NCI-H146 (cell line): ENCODE results near the gene ZNF467.

Experiments
- DNase-seq: peaks from one replicate; lab custom pipeline; 2025; lab: John Stamatoyannopoulos, UW

ZNF467 gene

GRCh38 chr7:149773446-149774236 is at the start of gene ZNF467:
TSS of gene ZNF467 (minus strand) at chr7:149773588. CDS start at chr7:149771032, 2,556 bp downstream.
- DNase-seq, result peak; percentile 31

GRCh38 chr7:149822353-149822943 is 49.1 kb upstream of the ZNF467 start:
- no peak for DNase-seq

- DNase-seq, result no peak
These were observed 48.1 kb upstream of the ZNF467 start for GRCh38 chr7:149821191-149822148.

- no peak for DNase-seq
These were observed 47.3 kb upstream of the ZNF467 start for GRCh38 chr7:149820622-149821190.

GRCh38 chr7:149819961-149820340 is 46.6 kb upstream of the ZNF467 start:
- DNase-seq, result no peak

- no peak for DNase-seq
These were observed 46.0 kb upstream of the ZNF467 start for GRCh38 chr7:149819141-149819960.

- no peak for DNase-seq
These were observed 45.1 kb upstream of the ZNF467 start for GRCh38 chr7:149818536-149818840.

- no peak for DNase-seq
These were observed 44.6 kb upstream of the ZNF467 start for GRCh38 chr7:149817836-149818535.

- DNase-seq, result no peak
These were observed 43.9 kb upstream of the ZNF467 start for GRCh38 chr7:149817301-149817771.

- no peak for DNase-seq
These were observed 43.4 kb upstream of the ZNF467 start for GRCh38 chr7:149816794-149817193.

- no peak for DNase-seq
These were observed 42.9 kb upstream of the ZNF467 start for GRCh38 chr7:149816267-149816751.

GRCh38 chr7:149815661-149816266 is 42.4 kb upstream of the ZNF467 start:
- DNase-seq, result no peak

- no peak for DNase-seq
These were observed 41.7 kb upstream of the ZNF467 start for GRCh38 chr7:149815121-149815520.

- DNase-seq, result no peak
These were observed 41.1 kb upstream of the ZNF467 start for GRCh38 chr7:149814494-149814893.

GRCh38 chr7:149813254-149814035 is 40.1 kb upstream of the ZNF467 start:
- no peak for DNase-seq

- no peak for DNase-seq
These were observed 38.6 kb upstream of the ZNF467 start for GRCh38 chr7:149811831-149812490.

- no peak for DNase-seq
These were observed 37.8 kb upstream of the ZNF467 start for GRCh38 chr7:149811221-149811620.

- no peak for DNase-seq
These were observed 35.8 kb upstream of the ZNF467 start for GRCh38 chr7:149809215-149809614.

GRCh38 chr7:149808311-149808710 is 34.9 kb upstream of the ZNF467 start:
- DNase-seq, result no peak
